WTC11 (cell line): Measurements from ENCODE around the gene COLEC12. TPM values are rescaled to one million over a fixed set of nuclear protein-coding genes. Genes with fewer than 3 reads are reported as not detected.

Source experiments
- ATAC-seq: fragments of 200-7000 bp; cut with Tn5 transposase; 2 replicates; pipeline ENCODE4 v1.10.0; 2021; ENCODE audit warnings: mild to moderate bottlenecking, moderate library complexity
- CTCF ChIA-PET: fragments of 300-600 bp; sonication (Branson Sonifier 250); formaldehyde crosslinking; loops from one replicate; lab custom pipeline; 2021; ENCODE audit warnings: antibody characterized with exemption; lab: Charles Lee
- POLR2A ChIA-PET: fragments of 350-600 bp; sonication (Branson Sonifier 250); formaldehyde crosslinking; loops from one replicate; lab custom pipeline; 2021; ENCODE audit warnings: antibody characterized with exemption; lab: Charles Lee
- DNase-seq: peaks from one replicate; pipeline ENCODE4 v3.0.0; 2021; ENCODE audit warnings: low spot score
- H3K27ac Mint-ChIP-seq: 2 replicates; pipeline ENCODE4 v1.8.0; 2021; ENCODE audit warnings: mixed read lengths
- H3K27me3 Mint-ChIP-seq: 2 replicates; pipeline ENCODE4 v1.8.0; 2021; ENCODE audit warnings: low read depth, mild to moderate bottlenecking, moderate library complexity, mixed read lengths
- H3K36me3 Mint-ChIP-seq: 2 replicates; pipeline ENCODE4 v1.8.0; 2021; ENCODE audit warnings: mixed read lengths
- H3K4me1 Mint-ChIP-seq: 2 replicates; pipeline ENCODE4 v1.8.0; 2022; ENCODE audit warnings: mixed read lengths
- H3K4me3 Mint-ChIP-seq: 2 replicates; pipeline ENCODE4 v1.8.0; 2021; ENCODE audit warnings: mild to moderate bottlenecking, moderate library complexity, mixed read lengths
- H3K9me3 Mint-ChIP-seq: 2 replicates; pipeline ENCODE4 v1.8.0; 2021; ENCODE audit warnings: mixed read lengths
- ATF3 ChIP-seq: sonication (generic); formaldehyde crosslinking; conservative IDR thresholded peaks from 2 replicates; pipeline ENCODE4 v1.8.1; 2022; ENCODE audit warnings: mild to moderate bottlenecking, missing genetic modification reagents
- CDX4 ChIP-seq: fragments of 250-450 bp; sonication (Bioruptor Pico); IDR thresholded peaks from 2 replicates; pipeline ENCODE4 v1.9.0; 2021; ENCODE audit warnings: moderate library complexity, mild to moderate bottlenecking, inconsistent platforms, borderline replicate concordance
- CREB1 ChIP-seq: sonication (generic); formaldehyde crosslinking; IDR thresholded peaks from 2 replicates; pipeline ENCODE4 v1.8.0; 2023; ENCODE audit warnings: mild to moderate bottlenecking, missing genetic modification reagents
- E2F5 ChIP-seq: sonication (generic); formaldehyde crosslinking; IDR thresholded peaks from 2 replicates; pipeline ENCODE4 v1.8.1; 2022; ENCODE audit warnings: mild to moderate bottlenecking, moderate library complexity, missing genetic modification reagents
- EMX1 ChIP-seq: fragments of 250-450 bp; sonication (Bioruptor Pico); IDR thresholded peaks from 2 replicates; pipeline ENCODE4 v1.8.0; 2021; ENCODE audit warnings: mild to moderate bottlenecking
- ERG ChIP-seq: fragments of 250-450 bp; sonication (Bioruptor Pico); IDR thresholded peaks from 2 replicates; pipeline ENCODE4 v1.8.0; 2021; ENCODE audit warnings: mild to moderate bottlenecking
- FOXP4 ChIP-seq: sonication (generic); formaldehyde crosslinking; IDR thresholded peaks from 2 replicates; pipeline ENCODE4 v1.8.0; 2022; ENCODE audit warnings: mild to moderate bottlenecking, missing genetic modification reagents
- GABPB1 ChIP-seq: sonication (generic); formaldehyde crosslinking; IDR thresholded peaks from 2 replicates; pipeline ENCODE4 v1.8.1; 2023; ENCODE audit warnings: mild to moderate bottlenecking, missing genetic modification reagents
- HMGA2 ChIP-seq: fragments of 250-450 bp; sonication (Bioruptor Pico); IDR thresholded peaks from 2 replicates; pipeline ENCODE4 v1.4.0; 2021; ENCODE audit warnings: mild to moderate bottlenecking, moderate library complexity
- IRF2 ChIP-seq: sonication (generic); formaldehyde crosslinking; IDR thresholded peaks from 2 replicates; pipeline ENCODE4 v1.8.0; 2022; ENCODE audit warnings: low read depth, missing genetic modification reagents, borderline replicate concordance
- JUN ChIP-seq: sonication (generic); formaldehyde crosslinking; IDR thresholded peaks from 2 replicates; pipeline ENCODE4 v1.8.0; 2023; ENCODE audit warnings: mild to moderate bottlenecking, missing genetic modification reagents
- MAX ChIP-seq: sonication (generic); formaldehyde crosslinking; IDR thresholded peaks from 2 replicates; pipeline ENCODE4 v1.8.0; 2022; ENCODE audit warnings: mild to moderate bottlenecking, missing genetic modification reagents
- MLX ChIP-seq: sonication (generic); formaldehyde crosslinking; IDR thresholded peaks from 2 replicates; pipeline ENCODE4 v1.8.1; 2023; ENCODE audit warnings: mild to moderate bottlenecking, missing genetic modification reagents, moderate library complexity
- NFATC4 ChIP-seq: fragments of 250-450 bp; sonication (Bioruptor Pico); IDR thresholded peaks from 2 replicates; pipeline ENCODE4 v1.9.0; 2021; ENCODE audit warnings: mild to moderate bottlenecking
- NR3C1 ChIP-seq: sonication (generic); formaldehyde crosslinking; conservative IDR thresholded peaks from 2 replicates; pipeline ENCODE4 v1.8.1; 2023; ENCODE audit warnings: low read depth, mild to moderate bottlenecking, missing genetic modification reagents
- OVOL2 ChIP-seq: fragments of 250-450 bp; sonication (Bioruptor Pico); IDR thresholded peaks from 2 replicates; pipeline ENCODE4 v1.9.0; 2021; ENCODE audit warnings: mild to moderate bottlenecking, borderline replicate concordance
- PREB ChIP-seq: sonication (generic); formaldehyde crosslinking; IDR thresholded peaks from 2 replicates; pipeline ENCODE4 v1.8.1; 2022; ENCODE audit warnings: mild to moderate bottlenecking, missing genetic modification reagents, moderate library complexity, borderline replicate concordance
- TEAD1 ChIP-seq: sonication (generic); formaldehyde crosslinking; IDR thresholded peaks from 2 replicates; pipeline ENCODE4 v1.8.0; 2022; ENCODE audit warnings: mild to moderate bottlenecking, missing genetic modification reagents
- TP53 ChIP-seq: sonication (generic); formaldehyde crosslinking; IDR thresholded peaks from 2 replicates; pipeline ENCODE4 v1.8.1; 2023; ENCODE audit warnings: mild to moderate bottlenecking, missing genetic modification reagents
- ZNF138 ChIP-seq: sonication (generic); formaldehyde crosslinking; conservative IDR thresholded peaks from 2 replicates; pipeline ENCODE4 v1.8.1; 2022; ENCODE audit warnings: mild to moderate bottlenecking, moderate library complexity, missing genetic modification reagents
- ZNF263 ChIP-seq: sonication (generic); formaldehyde crosslinking; IDR thresholded peaks from 2 replicates; pipeline ENCODE4 v1.8.1; 2022; ENCODE audit warnings: low read depth, mild to moderate bottlenecking, moderate library complexity, missing genetic modification reagents
- ZNF317 ChIP-seq: sonication (generic); formaldehyde crosslinking; IDR thresholded peaks from 2 replicates; pipeline ENCODE4 v1.8.1; 2023; ENCODE audit warnings: low read depth, mild to moderate bottlenecking, moderate library complexity, missing genetic modification reagents, borderline replicate concordance
- total RNA-seq: library from RNA; stranded (reverse); gene quantifications from 3 replicates; pipeline ENCODE4 v1.2.3, GENCODE V29; 2021
- TF ChIP-seq, protein P1 (sequence below): fragments of 250-450 bp; sonication (Bioruptor Pico); IDR thresholded peaks from 2 replicates; pipeline ENCODE4 v2.1.2; 2022; ENCODE audit warnings: mild to moderate bottlenecking, moderate library complexity
- TF ChIP-seq, protein P2 (sequence below): sonication (generic); formaldehyde crosslinking; IDR thresholded peaks from 2 replicates; pipeline ENCODE4 v1.8.1; 2023; ENCODE audit warnings: mild to moderate bottlenecking, missing genetic modification reagents

Gene COLEC12
- total RNA-seq, 1 experiment from 2014 or later = 0.48 TPM

DNA sequence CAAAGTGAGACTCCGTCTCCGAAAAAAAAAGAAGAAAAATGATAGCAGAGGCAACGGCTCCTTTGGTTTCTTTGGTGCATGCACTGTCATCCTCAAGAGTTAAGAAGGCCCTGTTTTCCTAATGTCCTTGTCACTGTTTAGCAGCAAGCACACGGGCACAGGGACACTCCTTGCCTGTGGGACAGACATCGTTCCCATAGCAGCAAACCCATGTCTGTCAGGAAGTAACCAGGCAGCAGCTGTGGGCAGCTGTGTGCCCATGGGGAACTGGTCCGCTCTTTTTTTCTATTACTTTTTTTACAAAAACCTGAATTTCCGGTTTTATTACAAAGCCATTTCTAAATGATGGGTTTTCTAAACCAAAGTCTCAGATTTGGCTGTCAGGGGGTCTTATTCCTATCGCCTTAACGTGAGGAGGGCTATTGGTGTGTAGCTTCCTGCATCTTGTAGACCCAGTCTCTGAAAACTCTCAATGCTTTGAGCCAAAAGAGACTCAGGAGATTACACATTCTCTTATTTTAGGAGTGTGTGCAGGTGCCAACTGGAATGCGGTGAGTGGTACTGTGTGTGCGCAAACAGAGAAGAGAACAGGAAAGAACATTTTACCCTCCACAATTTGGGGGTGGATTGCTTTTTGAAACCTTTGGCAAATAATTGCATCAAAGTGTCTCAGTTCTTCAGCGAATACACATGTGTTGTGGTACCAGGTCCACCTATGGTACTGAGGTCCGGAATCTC is 109.6 kb downstream of the COLEC12 start:
- ATAC-seq (no peak), DNase-seq (no peak)
- TF ChIP-seq, protein P1, sequence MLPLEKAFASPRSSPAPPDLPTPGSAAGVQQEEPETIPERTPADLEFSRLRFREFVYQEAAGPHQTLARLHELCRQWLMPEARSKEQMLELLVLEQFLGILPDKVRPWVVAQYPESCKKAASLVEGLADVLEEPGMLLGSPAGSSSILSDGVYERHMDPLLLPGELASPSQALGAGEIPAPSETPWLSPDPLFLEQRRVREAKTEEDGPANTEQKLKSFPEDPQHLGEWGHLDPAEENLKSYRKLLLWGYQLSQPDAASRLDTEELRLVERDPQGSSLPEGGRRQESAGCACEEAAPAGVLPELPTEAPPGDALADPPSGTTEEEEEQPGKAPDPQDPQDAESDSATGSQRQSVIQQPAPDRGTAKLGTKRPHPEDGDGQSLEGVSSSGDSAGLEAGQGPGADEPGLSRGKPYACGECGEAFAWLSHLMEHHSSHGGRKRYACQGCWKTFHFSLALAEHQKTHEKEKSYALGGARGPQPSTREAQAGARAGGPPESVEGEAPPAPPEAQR (CRISPR knock-in tag) = no peak
- TF ChIP-seq TP53 (CRISPR knock-in tag) = no peak
- no peak for TF ChIP-seq IRF2 (CRISPR knock-in tag)
- no peak for TF ChIP-seq CDX4
- TF ChIP-seq MLX (CRISPR knock-in tag) = no peak
- no peak for TF ChIP-seq JUN (CRISPR knock-in tag)
- no peak for TF ChIP-seq OVOL2 (CRISPR knock-in tag)
- no peak for TF ChIP-seq NR3C1 (CRISPR knock-in tag)
- TF ChIP-seq ERG = no peak
- TF ChIP-seq, protein P2, sequence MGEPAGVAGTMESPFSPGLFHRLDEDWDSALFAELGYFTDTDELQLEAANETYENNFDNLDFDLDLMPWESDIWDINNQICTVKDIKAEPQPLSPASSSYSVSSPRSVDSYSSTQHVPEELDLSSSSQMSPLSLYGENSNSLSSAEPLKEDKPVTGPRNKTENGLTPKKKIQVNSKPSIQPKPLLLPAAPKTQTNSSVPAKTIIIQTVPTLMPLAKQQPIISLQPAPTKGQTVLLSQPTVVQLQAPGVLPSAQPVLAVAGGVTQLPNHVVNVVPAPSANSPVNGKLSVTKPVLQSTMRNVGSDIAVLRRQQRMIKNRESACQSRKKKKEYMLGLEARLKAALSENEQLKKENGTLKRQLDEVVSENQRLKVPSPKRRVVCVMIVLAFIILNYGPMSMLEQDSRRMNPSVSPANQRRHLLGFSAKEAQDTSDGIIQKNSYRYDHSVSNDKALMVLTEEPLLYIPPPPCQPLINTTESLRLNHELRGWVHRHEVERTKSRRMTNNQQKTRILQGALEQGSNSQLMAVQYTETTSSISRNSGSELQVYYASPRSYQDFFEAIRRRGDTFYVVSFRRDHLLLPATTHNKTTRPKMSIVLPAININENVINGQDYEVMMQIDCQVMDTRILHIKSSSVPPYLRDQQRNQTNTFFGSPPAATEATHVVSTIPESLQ (CRISPR knock-in tag) = no peak
- no peak for TF ChIP-seq GABPB1 (CRISPR knock-in tag)
- no peak for TF ChIP-seq PREB
- TF ChIP-seq CREB1 = no peak
- no peak for TF ChIP-seq HMGA2 (CRISPR knock-in tag)
- ChIA-PET CTCF (no interaction called here), POLR2A (no interaction called here)
- H3K4me3 Mint-ChIP-seq = no peak overlapping the region
- H3K4me1 Mint-ChIP-seq = 0 out of 2 replicates have a peak, but pooled peaks cover 8% of the 10 kb centered on the region
- H3K27me3 Mint-ChIP-seq = no peaks in the 10 kb centered on the region; the same call in 1 of the 2 replicates
- H3K27ac Mint-ChIP-seq = no peak overlapping the region
- H3K36me3 Mint-ChIP-seq = no peaks in the 10 kb centered on the region
- H3K9me3 Mint-ChIP-seq = no peaks in the 10 kb centered on the region

GRCh38 chr18:389658-390357 is 110.7 kb downstream of the COLEC12 start:
- DNase-seq (peak; percentile 20), ATAC-seq (0 out of 2 replicates have a peak, but pooled peaks have one; percentile 26)
- POLR2A ChIA-PET = no interaction called here
- H3K36me3 Mint-ChIP-seq = no peaks in the 10 kb centered on the region
- H3K27ac Mint-ChIP-seq = no peak overlapping the region
- no peak overlapping the region for H3K4me3 Mint-ChIP-seq
- CTCF ChIA-PET = no interaction called here
- no peaks in the 10 kb centered on the region for H3K9me3 Mint-ChIP-seq
- H3K27me3 Mint-ChIP-seq = no peaks in the 10 kb centered on the region; the same call in 1 of the 2 replicates
- 0 out of 2 replicates have a peak, but pooled peaks cover 8% of the 10 kb centered on the region for H3K4me1 Mint-ChIP-seq
- TF ChIP-seq TEAD1 (CRISPR knock-in tag) (no peak), MAX (CRISPR knock-in tag) (no peak), FOXP4 (CRISPR knock-in tag) (no peak), ZNF138 (CRISPR knock-in tag) (no peak), ATF3 (no peak), NFATC4 (CRISPR knock-in tag) (no peak), ZNF317 (no peak), ZNF263 (CRISPR knock-in tag) (no peak), E2F5 (CRISPR knock-in tag) (no peak), EMX1 (CRISPR knock-in tag) (no peak)
